ENCODE results near the gene RNF115.

GRCh38 chr1:145730900-145731299 is 93.0 kb downstream of the RNF115 start:
- TF ChIP-seq, protein P1, sequence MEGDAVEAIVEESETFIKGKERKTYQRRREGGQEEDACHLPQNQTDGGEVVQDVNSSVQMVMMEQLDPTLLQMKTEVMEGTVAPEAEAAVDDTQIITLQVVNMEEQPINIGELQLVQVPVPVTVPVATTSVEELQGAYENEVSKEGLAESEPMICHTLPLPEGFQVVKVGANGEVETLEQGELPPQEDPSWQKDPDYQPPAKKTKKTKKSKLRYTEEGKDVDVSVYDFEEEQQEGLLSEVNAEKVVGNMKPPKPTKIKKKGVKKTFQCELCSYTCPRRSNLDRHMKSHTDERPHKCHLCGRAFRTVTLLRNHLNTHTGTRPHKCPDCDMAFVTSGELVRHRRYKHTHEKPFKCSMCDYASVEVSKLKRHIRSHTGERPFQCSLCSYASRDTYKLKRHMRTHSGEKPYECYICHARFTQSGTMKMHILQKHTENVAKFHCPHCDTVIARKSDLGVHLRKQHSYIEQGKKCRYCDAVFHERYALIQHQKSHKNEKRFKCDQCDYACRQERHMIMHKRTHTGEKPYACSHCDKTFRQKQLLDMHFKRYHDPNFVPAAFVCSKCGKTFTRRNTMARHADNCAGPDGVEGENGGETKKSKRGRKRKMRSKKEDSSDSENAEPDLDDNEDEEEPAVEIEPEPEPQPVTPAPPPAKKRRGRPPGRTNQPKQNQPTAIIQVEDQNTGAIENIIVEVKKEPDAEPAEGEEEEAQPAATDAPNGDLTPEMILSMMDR (conservative IDR thresholded peaks at IDR 0.05; ENCODE audit: low read length) = no peak
- no peak for TF ChIP-seq EZH2phosphoT487 (IDR thresholded peaks at IDR 0.05; ENCODE audit: borderline replicate concordance)

Measured in Loucy (cell line).